ENCODE data around the gene PTCSC3. TPM values are rescaled to one million over a fixed set of nuclear protein-coding genes. Genes with fewer than 3 reads are reported as not detected.
A peak's percentile ranks its signal among the peaks of the same experiment; 100 is the strongest.
"Not testable (repeated sequence)": the region's sequence is repeated elsewhere in the genome, so short reads cannot be mapped to it uniquely, and the experiment has no call there.

PTCSC3 gene
- polyA plus RNA-seq, 5 donors = 1.5 to 4.5 (median 2.6) TPM

DNA sequence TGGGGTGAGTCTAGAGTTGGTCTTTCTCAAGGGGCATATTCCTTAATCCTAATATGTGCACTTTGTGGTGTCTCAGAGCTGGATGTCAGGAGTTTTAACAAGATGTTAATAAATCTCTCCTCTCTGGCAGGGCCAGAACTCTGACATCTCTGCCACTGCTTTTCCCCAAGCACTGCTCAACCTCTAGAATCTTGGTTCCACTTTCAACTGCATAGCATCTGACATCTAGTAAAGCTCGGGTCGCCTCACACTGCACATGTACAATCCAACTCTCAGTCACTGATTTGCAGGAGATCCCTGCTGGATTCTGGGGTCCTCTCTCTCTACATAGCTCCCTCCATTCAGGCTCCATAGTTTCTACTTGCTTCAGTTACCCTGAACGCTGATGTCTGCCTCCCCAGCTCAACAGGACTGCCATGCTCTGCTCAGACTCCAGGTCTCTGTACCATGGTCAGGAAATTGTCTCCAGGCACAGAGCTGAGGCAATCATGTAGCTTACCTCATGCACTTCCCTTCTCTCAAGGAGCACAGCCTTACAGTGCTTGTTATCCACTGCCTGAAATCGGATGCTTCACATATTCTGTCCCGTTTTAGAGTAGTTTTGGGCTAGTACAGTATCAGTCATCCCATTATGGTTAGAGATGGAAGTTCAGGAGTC lies 1.6 kb downstream of the PTCSC3 start:
- DNase-seq = no peak

DNA sequence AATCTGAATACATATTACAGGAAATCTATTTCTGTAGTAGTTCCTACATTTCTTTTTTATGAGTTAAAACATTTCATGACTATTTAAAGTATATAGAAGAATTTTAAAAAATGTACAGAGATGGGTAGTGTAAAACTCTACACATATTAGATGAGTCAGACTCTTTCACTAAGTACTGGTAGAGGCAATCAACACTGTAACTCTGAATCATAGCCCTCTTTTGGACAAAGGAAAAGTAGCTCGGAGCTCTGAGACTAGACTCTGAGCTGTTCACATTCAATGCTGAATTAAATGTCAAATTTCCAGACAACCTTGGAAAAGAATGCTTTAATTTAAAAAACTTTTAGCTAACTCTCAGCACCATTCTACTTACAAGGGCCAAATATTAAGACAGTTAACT lies 3.4 kb downstream of the PTCSC3 start:
- no peak for DNase-seq

DNA sequence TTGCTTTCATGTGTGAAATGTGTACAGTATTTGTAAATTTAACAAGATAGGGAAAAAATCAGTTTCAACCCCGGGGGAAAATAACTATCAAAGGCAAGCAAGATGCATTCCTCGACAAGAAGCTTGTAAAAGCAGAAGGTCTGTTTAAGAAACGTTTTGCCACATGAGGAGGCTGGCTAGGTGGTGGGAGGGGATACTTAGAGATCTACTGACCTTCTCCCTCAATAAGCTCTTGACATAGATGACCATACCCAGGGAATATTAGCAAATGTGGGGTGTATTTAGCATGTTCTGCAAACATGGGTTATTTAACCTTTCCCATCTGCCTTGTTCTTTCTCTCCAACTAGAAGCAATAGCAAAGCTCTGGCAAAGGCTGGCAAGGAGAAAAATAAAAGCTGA lies 4.9 kb downstream of the PTCSC3 start:
- DNase-seq = no peak

GRCh38 chr14:36167431-36167830 lies 9.1 kb downstream of the PTCSC3 start:
- no peak for DNase-seq

GRCh38 chr14:36163451-36163850 lies 13.1 kb downstream of the PTCSC3 start:
- DNase-seq = no peak

- DNase-seq = no peak
These were observed 14.3 kb downstream of the PTCSC3 start for GRCh38 chr14:36162267-36162666.

GRCh38 chr14:36161776-36162175 lies 14.7 kb downstream of the PTCSC3 start:
- no peak for DNase-seq

DNA sequence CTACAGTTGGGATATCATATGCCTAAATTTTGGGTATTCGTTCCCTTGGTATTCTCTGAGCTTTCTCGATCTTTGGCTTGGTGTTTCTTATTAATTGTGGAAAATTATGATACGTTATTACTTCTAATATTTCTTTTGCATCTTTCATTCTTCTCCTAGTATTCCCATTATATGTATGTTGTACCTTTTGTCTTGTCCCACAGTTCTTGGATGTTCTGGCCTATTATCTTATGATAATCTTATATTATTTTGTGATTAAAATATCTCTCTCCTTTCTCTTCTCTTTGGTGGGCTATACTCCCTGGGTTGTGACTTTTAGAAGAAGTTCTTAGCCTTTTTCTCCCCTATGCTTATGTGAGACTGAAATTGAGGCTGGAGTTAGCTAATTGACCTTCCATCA lies 25.2 kb downstream of the PTCSC3 start:
- no peak for DNase-seq

GRCh38 chr14:36134038-36134437 lies 42.5 kb downstream of the PTCSC3 start:
- DNase-seq = no peak

DNA sequence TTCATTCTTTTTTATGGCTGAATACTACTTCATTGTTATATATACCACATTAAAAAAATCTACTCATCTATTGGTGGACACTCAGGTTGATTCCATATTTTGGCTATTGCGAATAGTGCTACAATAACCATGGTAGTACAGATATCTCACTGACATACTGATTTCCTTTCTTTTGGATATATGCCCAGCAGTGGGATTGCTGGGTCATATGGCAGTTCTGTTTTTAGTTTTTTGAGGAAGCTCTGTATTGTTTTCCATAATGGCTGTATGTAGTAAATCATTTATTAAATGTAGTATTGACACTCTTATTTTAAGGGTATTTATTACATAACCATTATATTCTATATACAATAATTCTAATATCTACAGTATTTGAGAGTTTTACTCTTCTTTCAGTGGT lies 43.7 kb downstream of the PTCSC3 start:
- no peak for DNase-seq

GRCh38 chr14:36130186-36130585 lies 46.3 kb downstream of the PTCSC3 start:
- no peak for DNase-seq

DNA sequence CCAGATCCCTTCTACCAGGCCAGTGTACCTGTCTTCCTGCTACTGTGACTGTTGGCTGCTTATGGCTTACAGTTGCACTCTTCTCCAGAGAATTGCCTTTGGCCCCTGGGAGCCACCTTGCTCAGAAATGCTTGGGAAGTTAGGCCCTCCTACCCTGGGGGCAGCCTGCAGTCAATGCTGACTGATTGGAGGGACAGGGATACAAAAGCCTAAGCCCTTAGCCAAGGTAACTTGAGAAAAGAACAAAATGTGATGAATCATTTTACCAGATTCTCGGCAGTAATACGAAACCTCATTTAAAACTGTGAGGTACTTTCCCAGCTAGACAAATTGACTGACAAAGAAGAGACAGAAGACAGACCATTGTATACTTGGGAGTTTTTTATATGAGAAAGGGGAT lies 47.3 kb downstream of the PTCSC3 start:
- no peak for DNase-seq

DNA sequence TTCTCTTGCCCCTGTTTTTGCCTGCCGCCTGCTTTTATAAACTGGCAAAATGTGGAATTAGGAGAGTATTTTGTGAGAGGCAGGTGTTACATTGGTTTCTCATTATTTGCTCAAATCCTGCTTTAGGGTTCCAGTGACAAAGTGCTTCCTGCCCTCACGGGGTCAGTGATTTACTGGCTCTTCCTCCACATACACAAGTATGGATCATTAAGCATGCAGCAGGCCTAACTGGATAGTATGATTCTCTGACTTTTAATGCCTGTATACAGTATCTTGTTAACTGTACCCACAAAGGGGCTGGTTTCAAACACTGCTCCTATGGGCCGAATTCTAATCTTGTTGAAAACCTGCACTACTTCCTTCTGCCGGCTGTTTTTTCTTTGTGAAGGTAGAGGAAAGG lies 63.2 kb downstream of the PTCSC3 start:
- no peak for DNase-seq

- DNase-seq = no peak
These were observed 64.5 kb downstream of the PTCSC3 start for GRCh38 chr14:36111822-36112583.

GRCh38 chr14:36105401-36105800 lies 71.1 kb downstream of the PTCSC3 start:
- no peak for DNase-seq

DNA sequence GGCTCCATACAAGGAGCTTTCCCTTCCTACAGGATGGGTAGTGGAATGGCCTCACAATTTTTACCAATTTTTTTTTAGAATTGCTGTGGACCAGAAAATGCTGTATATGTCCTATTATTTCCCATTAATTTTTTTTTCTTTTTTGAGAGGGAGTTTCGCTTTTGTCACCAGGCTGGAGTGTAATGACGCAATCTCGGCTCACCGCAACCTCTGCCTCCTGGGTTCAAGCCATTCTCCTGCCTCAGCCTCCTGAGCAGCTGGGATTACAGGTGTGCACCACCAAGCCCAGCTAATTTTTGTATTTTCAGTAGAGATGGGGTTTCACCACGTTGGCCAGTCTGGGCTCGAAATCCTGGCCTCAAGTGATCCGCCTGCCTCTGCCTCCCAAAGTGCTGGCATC lies 72.3 kb downstream of the PTCSC3 start:
- DNase-seq = not testable (repeated sequence)

DNA sequence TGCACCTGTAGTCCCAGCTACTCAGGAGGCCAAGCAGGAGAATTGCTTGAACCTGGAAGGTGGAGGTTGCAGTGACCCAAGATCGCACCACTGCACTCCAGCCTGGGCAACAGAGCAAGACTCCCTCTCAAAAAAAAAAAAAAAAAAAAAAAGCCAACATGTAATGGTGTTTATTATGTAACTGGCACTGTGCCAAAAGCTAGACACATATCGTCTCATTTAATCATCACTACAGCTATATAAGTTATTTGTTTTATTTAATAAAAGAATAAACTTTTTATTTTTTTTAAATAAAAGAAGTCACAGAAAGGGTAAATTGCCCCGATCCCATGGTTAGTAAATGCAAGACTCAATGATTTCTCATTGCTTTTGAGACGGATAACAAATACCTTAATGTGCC lies 76.9 kb downstream of the PTCSC3 start:
- no peak for DNase-seq

- no peak for DNase-seq
These were observed 79.2 kb downstream of the PTCSC3 start for GRCh38 chr14:36097356-36097755.

- no peak for DNase-seq
These were observed 80.4 kb downstream of the PTCSC3 start for GRCh38 chr14:36096090-36096489.

GRCh38 chr14:36094963-36095362 lies 81.6 kb downstream of the PTCSC3 start:
- peak in 1 of 2 donors; percentile 6 for DNase-seq

- DNase-seq = no peak
These were observed 85.4 kb downstream of the PTCSC3 start for GRCh38 chr14:36091096-36091495.

DNA sequence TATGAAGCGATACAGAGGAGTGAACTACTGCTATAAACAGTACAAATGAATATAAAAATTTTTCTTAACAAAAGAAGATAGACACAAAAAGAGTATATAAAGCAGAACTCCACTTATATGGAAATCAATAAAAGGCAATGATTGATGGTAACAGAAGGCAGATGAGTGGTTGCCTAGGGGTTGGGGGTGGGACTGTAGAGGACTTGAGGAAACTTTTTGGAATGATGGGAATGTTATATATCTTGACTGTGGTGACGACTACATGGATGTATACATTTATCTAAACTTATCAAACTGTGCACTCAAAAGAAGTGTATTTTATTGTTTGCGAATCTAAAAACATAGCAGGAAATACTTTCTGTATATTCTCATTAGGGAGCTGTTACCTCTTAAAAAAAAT lies 89.1 kb downstream of the PTCSC3 start:
- DNase-seq = no peak

- DNase-seq = no peak
These were observed 89.7 kb downstream of the PTCSC3 start for GRCh38 chr14:36086629-36087395.
